Activated T-helper 1 cell treated with Interleukin-2 at 50 U/mL for 16 hours (primary cell): ENCODE measurements around the gene PDGFA.

Source experiments
- DNase-seq: peaks from one replicate; pipeline ENCODE4 v3.0.0-alpha.2; 2020; ENCODE audit warnings: low read depth

The PDGFA gene

DNA sequence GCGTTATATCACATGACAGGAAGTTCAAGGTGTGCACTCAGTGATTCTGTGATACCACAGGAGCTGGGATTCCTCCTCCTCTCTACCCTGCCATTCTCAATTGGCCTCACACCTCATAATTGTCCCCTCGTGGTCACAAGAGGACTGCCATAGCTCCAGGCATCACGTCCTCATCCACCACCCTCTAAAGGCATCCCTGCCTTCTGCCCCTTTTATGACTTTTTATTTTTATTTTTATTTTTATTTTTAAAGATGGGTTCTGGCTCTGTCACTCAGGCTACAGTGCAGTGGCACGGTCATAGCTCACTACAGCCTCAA, 47.0 kb downstream of the PDGFA start:
- no peak for DNase-seq

DNA sequence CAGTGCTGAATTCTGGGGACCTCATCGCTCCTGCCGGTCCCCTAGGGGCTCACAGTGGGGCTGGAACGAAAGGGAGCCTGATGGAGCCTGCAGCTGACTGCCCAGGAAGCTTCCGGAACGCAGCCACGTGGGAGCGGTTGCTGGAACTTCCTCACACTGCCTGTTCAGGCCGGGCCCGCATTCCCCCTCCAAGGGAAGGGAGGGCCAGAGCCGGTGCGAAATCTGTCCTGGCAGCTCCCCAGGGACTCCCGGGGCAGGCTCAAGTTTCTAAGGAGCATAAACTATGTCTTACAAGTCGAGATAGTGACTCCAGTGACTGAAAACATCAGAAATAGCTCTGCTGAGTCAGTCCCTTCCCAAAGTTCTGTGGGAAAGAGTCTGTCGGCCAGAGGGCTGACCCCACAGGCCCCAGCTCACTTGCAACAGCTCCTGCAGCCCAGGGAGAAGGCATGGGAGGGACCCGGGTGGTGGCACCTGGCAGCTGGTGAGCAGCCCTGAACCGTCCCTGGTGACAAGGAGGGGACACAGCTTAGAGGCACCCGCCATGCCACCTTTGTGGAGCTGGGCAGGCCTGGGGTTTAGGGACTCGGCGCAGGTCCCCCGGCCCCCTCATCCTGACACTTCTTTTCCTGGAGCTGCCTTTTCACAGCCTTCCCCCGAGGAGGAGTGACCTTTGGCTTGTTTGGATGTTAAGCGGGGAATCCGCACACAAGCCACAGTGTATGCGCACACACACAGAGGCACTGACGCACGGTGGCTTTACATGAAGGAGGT, 47.6 kb downstream of the PDGFA start:
- no peak for DNase-seq

DNA sequence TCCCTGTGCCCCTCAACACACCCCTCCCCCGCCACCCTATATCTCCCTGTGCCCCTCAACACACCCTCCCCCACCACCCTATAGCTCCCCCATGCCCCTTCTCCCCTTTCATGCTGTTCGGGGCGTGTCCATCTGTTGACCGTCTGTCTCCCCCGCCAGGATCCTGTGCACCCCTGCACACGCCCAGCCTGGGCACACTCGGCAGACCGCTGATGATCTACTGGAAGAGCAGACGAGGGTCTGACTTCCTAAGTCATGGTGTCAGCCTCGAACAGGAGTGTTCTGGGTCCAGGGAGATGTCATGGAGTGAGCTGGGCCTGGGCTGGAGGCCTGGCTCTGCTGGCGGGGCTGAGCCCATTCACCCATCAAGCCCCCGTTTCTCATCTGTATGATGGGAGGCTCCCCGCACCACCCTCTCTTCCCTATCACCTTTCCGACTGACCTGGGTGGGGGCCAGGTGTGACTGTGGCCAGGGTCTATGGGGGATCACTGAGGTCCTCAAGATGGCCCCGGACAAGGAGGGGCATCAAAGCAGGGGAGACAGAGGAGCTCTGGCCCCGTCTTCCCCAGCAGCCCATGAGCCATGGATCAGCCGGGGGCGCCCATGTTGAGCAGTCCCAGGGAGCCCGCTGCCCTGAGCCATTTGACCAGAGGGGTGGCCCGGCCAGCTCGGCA, 48.3 kb downstream of the PDGFA start:
- DNase-seq: no peak

DNA sequence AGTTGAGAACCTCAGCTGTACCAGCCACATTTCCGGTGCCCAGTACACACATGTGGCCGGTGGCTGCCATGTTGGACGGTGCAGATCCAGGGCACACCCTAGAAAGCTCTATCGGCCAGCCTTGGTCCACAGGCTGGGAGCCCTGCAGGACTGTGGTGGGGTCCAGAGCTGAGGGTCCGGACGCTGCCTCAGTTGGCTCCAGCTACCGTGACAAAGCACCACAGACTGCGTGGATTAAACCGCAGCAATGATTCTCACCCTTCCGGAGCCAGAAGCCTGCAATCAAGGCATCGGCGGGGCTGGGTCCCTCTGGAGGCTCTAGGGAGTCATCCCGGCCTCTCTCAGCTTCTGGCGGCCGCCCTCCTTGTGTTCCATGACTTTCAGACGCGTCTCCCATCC, 50.1 kb downstream of the PDGFA start:
- DNase-seq: no peak

DNA sequence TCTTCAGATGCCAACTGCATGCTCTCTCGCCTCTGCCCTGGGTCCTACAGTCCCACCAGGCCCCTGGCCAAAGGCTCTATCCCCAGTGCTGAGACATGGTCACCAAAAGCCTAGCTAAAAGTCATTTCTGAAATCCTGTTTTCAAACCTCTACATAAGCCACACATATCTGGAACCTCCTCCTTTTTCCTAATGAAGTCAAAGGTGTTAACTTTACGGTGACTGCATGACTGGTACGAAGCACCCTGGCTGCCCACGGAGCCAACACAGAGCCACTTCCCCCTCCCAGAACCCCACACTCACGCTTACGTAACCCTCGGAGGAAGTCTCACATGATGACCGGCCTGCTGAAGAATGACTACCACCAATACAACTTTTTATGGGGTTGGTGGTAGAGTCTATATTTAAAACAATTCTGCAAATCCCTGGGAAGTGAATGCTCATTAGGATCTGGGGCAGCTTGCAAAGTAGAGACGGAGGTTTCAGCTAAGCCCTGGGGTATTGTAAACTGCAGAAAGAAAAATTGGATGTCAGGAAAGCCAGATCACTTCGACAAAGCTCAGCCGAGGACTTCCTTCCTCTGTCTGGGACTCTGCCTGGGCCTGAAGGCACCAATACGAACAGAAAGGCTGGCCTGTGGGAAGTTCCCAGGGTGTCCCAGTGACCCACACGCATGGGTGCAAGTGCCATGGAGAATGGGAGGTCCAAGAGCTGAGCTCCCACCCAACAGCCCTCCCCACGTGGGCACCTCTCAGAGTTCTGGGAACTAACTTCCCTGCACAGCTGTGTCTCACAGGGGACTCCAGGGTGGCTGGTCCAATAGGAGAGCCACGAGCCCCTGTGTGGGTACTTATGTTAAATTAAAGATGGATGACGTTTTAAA, 50.7 kb downstream of the PDGFA start:
- DNase-seq: no peak

DNA sequence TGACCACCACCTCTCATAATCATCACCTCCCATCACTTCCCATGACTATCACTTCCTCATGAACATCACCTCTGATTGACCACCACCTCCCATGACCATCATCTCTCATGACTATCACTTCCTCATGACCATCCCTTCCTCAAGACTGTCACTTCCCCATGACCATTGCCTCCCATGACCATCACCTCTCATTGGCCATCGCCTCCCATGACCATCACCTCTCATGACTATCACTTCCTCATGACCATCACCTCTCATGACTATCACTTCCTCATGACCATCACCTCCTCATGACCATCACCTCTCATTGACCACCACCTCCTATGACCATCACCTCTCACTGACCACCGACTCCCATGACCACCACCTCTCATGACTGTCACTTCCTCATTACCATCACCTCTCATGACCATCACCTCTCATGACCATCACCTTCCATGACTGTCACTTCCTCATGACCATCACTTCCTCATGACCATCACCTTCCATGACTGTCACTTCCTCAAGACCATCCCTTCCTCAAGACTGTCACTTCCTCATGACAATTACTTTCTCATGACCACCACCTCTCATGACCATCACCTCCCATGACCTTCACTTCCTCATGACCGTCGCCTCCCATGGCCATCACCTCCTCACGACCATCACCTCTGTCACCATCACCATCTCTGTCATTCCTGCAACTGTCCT, 51.6 kb downstream of the PDGFA start:
- DNase-seq: no peak

DNA sequence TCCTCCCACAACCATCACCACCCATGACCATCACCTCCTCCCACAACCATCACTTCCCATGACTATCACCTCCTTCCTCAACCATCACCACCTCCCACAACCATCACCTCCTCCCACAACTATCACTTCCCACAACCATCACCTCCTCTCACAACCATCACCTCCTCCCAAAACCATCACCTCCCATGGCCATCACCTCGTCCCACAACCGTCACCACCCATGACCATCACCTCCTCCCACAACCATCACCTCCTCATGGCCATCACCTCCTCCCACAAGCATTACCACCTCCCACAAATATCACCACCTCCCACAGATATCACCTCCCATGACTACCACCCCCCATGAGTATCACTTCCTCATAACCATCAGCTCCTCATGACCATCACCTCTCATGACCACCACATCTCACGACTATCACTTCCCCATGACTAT, 52.2 kb downstream of the PDGFA start:
- no peak for DNase-seq

DNA sequence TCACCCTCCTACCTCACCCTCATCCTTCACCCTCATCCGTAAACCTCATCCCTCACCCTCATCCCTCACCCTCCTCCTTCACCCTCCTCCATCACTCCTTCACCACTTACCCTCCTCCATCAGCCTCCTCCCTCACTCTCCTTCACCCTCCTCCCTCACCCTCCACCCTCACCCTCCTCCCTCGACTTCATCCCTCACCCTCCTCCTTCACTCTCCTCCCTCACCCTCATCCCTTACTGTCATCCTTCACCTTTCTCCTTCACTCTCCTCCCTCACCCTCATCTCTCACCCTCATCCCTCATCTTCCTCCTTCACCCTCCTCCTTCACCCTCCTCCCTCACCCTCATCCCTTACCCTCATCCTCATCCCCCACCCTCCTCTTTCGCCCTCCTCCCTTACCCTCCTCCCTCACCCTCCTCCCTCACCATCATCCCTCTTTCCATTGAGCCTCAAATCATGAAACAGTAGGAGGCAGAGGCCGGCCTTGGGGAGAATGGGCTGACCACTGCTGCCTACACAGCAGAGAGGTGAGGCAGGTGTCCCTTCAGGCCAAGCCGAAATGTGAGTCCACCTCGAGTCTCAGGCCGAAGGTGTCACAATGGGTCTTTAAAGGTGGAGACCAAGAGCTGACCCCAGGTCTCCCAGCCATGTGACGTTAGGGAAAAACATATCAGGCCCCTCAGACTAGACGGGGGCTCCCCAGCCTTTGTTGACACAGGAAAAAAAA, 53.0 kb downstream of the PDGFA start:
- no peak for DNase-seq

DNA sequence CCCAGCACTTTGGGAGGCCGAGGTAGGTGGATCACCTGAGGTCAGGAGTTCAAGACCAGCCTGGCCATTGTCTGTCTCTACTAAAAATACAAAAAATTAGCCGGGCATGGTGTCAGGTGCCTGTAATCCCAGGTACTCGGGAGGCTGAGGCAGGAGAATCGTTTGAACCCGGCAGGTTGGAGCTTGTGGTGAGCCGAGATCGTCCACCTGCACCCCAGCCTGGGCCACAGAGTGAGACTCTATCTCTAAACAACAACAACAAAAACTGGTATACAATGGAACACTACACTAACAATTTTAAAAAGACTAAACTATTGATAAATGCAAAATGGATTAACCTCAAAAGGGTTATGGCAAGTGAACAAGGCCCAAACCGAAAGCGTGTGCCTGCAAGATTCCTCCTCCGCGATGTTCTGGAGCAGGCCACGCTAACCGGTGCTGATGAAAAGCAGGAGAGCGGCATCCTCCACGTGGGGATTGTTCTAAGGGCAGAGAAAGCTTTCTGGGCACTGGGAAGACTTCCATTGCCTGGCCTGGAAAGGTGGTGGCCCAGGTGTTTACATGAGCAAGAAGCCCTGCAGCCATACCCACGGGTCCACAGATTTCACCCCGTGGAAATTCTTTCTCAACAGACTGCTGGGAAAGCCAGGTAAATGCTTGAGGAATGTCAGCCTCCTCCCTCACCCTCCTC, 53.8 kb downstream of the PDGFA start:
- DNase-seq: no peak

DNA sequence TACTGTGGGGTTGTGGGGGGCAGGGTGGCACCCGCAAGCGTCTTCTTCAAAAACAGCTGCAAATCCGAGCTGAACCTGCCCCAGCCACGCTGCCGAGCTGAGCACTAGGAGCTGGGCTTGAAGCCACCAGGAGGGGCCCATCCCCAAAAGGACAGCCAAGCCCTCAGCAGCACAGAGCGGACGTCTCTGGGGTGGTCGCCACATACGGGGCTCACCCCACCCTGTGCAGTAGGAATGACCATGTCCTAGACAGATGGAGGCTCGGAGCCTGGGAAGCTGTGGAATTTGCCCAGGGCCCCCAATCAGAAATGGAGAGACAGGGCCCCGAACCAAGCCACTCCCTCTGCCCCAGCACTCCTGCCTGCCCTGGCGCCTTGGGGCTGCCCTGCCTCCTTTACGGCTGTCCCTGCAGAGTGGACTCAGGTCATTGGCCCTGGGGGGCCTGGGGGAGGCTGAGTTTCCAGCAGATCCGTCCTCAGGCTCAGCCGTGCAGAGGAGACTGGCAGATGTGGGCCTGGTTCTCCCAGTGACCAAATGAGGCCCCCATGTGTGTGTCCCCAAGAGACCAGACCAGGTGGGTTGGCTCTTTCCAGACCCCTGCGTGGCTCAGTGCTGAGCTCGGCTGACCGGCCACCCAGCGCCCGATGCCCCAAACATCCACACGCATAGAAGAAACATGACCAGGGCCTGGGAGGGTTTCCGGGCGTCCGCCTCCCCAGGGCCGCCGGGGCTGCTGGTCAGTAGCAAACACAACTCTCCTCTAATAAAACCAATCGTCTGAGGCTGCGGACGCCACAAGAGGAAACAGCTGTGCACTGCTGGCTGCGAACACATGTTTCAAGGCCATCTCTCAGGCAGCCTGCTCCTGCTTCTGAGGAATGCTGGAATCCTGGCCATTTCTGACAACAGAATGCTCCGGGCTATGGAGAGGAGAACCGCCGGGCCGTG, 54.9 kb downstream of the PDGFA start:
- DNase-seq: no peak

DNA sequence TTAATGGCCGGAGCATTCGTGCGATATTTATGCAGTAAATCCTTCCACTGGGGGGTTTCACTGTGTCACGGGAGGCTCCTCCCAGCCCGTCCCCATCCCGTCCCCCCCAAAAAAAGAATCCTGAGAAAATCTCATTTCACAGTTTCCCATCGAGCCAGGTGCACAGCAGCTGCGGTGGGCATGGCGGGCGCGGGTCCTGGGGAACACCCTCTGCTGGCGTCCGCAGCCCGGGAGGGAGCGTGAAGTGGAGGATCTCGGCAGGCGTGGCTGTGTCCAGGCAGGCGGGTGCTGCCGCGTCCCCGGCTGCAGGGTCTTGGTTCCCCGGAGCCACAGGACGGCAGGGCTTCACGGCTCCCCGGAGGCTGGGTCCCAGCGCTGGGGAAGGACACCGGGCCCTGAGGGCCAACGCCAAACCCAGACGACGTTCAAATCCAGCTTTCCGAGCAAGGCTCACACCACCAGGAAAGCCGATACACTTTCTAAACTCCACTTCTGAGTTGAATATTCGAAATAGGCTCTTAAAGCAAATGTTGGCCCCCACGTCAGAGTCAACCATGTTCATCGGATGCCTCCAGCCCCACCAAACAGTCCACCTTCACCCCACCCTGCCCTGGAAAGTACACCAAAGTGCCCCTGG, 55.7 kb downstream of the PDGFA start:
- no peak for DNase-seq

DNA sequence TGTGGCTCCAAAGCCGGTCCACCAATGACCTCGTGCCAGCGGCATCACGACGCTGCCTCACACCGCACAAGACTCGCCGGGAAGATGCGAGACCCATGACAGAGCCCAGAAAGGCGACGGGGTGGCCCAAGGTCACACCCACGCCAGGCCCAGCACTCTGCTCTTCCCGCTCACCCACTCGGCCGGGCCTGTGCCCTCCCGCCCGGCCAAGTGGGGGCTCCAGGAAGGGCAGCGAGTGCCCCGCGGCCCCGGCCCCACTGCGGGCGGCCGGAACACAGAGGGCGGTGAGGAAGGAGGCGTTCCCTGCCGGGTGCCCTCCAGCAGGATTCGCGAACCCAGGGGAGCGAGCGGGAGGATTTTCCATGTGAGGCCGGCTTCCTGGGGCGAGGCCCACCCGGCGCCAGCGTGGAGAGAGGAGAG, 56.3 kb downstream of the PDGFA start:
- no peak for DNase-seq

DNA sequence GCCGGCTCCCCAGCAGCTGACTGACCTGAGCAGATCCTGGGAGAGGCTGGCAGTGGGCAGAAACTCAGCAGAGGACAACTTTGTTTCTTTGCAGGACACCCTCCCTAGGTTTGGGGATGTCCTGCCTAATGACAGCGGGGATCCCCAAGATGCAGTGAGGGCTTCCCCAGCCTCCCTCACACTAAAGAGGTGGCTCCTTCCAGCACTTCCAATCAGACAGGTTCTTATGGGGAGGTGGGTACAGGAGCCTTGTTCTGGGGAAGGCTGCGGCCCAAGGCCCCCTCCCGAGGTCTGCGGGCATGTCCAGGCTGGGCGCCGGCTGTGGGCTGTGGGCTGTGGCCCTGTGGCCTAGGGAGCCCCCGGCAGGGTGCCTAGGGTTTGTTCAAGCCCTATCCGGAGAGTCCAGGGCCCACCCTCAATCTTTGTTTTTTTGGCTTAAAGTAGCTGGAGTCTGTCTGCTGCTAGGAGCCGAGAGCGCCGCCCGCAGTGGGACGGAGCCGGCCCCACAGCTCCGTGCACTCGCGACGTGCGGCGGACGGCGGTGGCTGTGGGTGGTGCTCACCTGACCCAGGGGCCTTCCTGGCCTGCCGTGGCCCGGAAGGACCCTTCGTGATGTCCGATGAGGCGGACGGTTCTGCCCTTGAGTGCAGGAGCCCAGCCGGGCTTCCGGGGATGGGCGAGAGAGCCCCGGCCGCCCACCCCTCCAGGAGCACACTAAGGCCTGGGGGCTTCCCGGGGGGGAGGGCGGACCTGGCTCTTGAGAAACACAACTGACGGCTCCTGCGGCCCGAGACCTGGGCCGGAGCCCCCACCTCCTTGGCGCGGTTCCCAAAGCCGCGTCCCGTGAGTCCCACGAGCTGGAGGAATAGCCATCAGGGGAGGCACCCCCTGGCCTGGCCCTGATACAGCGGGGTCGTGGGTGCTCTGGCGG, 57.2 kb downstream of the PDGFA start:
- DNase-seq: no peak

DNA sequence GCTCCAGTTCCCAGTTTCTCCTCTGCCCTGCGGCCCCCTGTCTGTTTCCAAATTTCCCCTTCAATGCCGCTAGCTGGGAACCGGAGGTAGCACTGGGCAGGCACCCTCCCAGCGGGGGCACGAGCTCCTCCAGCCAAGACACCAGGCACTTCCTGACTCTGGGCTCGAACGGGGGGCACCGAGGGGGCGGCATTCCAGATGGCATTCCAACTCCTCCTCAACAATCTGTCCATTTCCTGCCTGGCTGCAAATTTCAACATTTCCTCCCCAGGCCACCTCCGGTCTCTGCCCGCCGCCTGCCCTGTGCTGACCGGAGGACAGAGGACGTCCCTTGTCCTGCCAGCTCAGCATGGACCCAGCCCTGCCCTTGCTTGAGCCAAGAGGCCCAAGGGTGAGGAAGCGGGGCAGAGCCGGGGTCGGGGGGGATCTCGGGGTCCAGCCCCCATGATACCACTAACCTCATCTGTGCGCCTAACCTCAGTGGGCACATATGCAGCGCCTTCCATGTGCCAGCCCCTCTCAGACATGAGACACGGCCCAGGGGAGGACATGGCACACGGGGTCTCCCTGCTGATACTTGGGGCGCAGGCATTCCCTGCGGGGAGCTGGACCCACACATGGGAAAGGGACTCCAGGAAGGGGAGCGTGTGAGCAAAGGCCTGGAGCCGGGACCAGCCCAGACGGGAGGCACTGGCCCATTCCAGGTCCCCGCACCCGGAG, 58.0 kb downstream of the PDGFA start:
- DNase-seq: no peak

DNA sequence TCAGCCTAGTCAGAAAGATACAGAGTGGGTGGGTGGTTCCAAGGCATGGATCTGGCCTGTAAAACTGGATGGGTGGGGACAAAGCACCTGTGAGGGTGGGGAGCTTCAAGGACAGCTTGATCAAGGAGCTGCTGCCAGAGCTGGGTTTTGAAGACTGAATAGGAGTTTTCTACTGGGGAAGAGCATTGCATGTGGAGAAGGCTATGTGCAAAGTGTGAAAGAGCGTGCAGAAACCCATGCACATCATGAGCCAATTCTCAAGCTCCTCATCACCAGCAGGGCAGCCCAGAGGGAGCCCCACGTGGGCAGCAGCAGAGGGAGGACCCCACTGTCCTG, 58.6 kb downstream of the PDGFA start:
- no peak for DNase-seq

DNA sequence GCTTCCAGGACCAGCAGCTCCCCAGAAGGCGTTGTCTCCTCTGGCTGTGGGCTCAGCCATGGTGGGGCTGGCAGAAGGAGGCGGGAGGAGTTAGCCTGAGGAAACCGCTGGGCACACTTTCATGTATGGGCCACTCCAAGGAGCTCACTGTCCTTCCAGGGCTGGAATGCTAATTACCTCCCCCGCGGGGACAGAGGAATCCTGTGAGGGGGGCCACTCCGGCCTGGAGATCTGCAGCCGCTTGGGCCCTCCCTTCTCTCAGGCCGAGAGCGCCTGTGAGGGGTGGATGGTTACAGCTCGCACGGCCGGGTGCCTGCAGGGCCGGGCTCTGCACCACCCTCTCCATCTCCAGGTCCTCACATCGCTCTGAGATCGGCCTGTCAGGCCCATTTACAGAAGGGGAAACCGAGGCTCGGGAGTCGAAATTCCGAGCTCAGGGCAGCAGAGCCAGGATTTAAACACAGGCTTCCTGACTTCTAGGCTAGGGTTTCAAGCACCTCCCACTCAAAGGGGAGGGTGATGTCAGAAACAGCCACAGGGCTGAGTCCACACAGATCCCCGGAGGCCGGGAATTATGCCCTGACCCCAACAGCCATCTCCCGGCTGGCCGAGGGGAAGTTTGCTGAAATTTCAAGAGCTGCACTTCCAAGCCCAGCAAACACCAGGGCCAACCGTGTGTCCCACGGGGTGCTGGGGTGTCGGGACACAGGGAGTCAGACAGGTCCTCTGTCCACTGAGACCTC, 59.1 kb downstream of the PDGFA start:
- DNase-seq: no peak
